ENCODE results near the gene TENM4. TPM values are rescaled to one million over a fixed set of nuclear protein-coding genes. Genes with fewer than 3 reads are reported as not detected.
"Not testable (repeated sequence)": the region's sequence is repeated elsewhere in the genome, so short reads cannot be mapped to it uniquely, and the experiment has no call there.

The TENM4 gene
- total and polyA plus RNA-seq, 4 experiments from 2014 or later, result 0.25 to 0.28 TPM; not detected in 2

- ChIA-PET CTCF (ENCODE audit: partially characterized antibody) (interaction anchor here (1.3 kb wide), 1 partner anchor 9 kb away, joined by 5 read pairs; no protein-coding TSS in a partner anchor), POLR2A (ENCODE audit: partially characterized antibody) (no interaction called here)
- Histone ChIP-seq H3K4me3 (ENCODE audit: low read length in 2 of 2) (no peak overlapping the region), H3K27me3 (ENCODE audit: insufficient read depth, low read length) (no peaks in the 10 kb centered on the region), H3K36me3 (ENCODE audit: insufficient read depth, low read length) (no peaks in the 10 kb centered on the region), H3K27ac (ENCODE audit: low read depth, low read length) (no peak overlapping the region), H3K4me1 (ENCODE audit: insufficient read depth, low read length) (no peaks in the 10 kb centered on the region), H3K9me3 (ENCODE audit: control insufficient read depth in 1 of 2, low read length in 2 of 2) (no peaks in the 10 kb centered on the region)
- Mint-ChIP-seq H3K4me1 (no peaks in the 10 kb centered on the region), H3K36me3 (no peaks in the 10 kb centered on the region), H3K4me3 (no peak overlapping the region), H3K9me3 (peaks cover 0 to 10% (median 8%) of the 10 kb centered on the region in 8 donors), H3K27me3 (peaks cover 5 to 10% of the 10 kb centered on the region in 2 donors), H3K27ac (no peak overlapping the region)
- intact Hi-C loops (cut with micrococcal nuclease), result no loop called here
- no peak for DNase-seq
Observed at GRCh38 chr11:78638704-78639380, 802.0 kb downstream of the TENM4 start.

- H3K9me3 ChIP-seq (ENCODE audit: control insufficient read depth in 1 of 2, low read length in 2 of 2); H3K4me3 Mint-ChIP-seq; POLR2A ChIA-PET (ENCODE audit: partially characterized antibody); H3K27ac ChIP-seq (ENCODE audit: low read depth, low read length); H3K27me3 Mint-ChIP-seq; H3K4me1 Mint-ChIP-seq; H3K36me3 Mint-ChIP-seq; H3K27me3 ChIP-seq (ENCODE audit: insufficient read depth, low read length); CTCF ChIA-PET (ENCODE audit: partially characterized antibody); H3K27ac Mint-ChIP-seq; H3K4me1 ChIP-seq (ENCODE audit: insufficient read depth, low read length); intact Hi-C loops (cut with micrococcal nuclease); H3K36me3 ChIP-seq (ENCODE audit: insufficient read depth, low read length); DNase-seq; H3K4me3 ChIP-seq (ENCODE audit: low read length in 2 of 2): not testable (repeated sequence)
- H3K9me3 Mint-ChIP-seq, result peaks cover 0 to 17% (median 9%) of the 10 kb centered on the region in 8 donors
Observed at GRCh38 chr11:78637527-78637926, 803.3 kb downstream of the TENM4 start.

- DNase-seq, result no peak
- H3K9me3 ChIP-seq (ENCODE audit: control insufficient read depth in 1 of 2, low read length in 2 of 2), result no peaks in the 10 kb centered on the region
- intact Hi-C loops (cut with micrococcal nuclease), result no loop called here
- H3K9me3 Mint-ChIP-seq, result peaks cover 0 to 18% (median 10%) of the 10 kb centered on the region in 8 donors
- H3K27ac ChIP-seq (ENCODE audit: low read depth, low read length), result no peak overlapping the region
- H3K36me3 ChIP-seq (ENCODE audit: insufficient read depth, low read length), result no peaks in the 10 kb centered on the region
- H3K36me3 Mint-ChIP-seq, result no peaks in the 10 kb centered on the region
- no peak overlapping the region for H3K27ac Mint-ChIP-seq
- H3K4me3 Mint-ChIP-seq, result no peak overlapping the region
- H3K27me3 ChIP-seq (ENCODE audit: insufficient read depth, low read length), result no peaks in the 10 kb centered on the region
- H3K27me3 Mint-ChIP-seq, result peaks cover 6 to 10% of the 10 kb centered on the region in 2 donors
- CTCF ChIA-PET (ENCODE audit: partially characterized antibody), result interaction anchor here (1.0 to 2.8 kb wide), 3 partner anchors 8 to 14 kb away, joined by 3 to 17 read pairs (median 3); no protein-coding TSS in a partner anchor
- H3K4me1 ChIP-seq (ENCODE audit: insufficient read depth, low read length), result no peaks in the 10 kb centered on the region
- no peak overlapping the region for H3K4me3 ChIP-seq (ENCODE audit: low read length in 2 of 2)
- POLR2A ChIA-PET (ENCODE audit: partially characterized antibody), result no interaction called here
- H3K4me1 Mint-ChIP-seq, result no peaks in the 10 kb centered on the region
Observed at GRCh38 chr11:78635814-78636506, 804.9 kb downstream of the TENM4 start.

GRCh38 chr11:78633516-78634310, 807.1 kb downstream of the TENM4 start:
- no peak for DNase-seq
- Mint-ChIP-seq H3K4me3 (peak overlapping the region in 1 of 8 donors; percentile 55), H3K27me3 (peaks cover 7 to 12% of the 10 kb centered on the region in 2 donors), H3K27ac (no peak overlapping the region), H3K9me3 (peaks cover 2 to 40% (median 29%) of the 10 kb centered on the region in 8 donors), H3K36me3 (peaks cover 0 to 8% of the 10 kb centered on the region in 2 donors), H3K4me1 (no peaks in the 10 kb centered on the region)
- H3K4me3 ChIP-seq (ENCODE audit: low read length in 2 of 2), result no peak overlapping the region
- H3K9me3 ChIP-seq (ENCODE audit: control insufficient read depth in 1 of 2, low read length in 2 of 2), result no peaks in the 10 kb centered on the region
- H3K27ac ChIP-seq (ENCODE audit: low read depth, low read length), result no peak overlapping the region
- H3K27me3 ChIP-seq (ENCODE audit: insufficient read depth, low read length), result no peaks in the 10 kb centered on the region
- no peaks in the 10 kb centered on the region for H3K36me3 ChIP-seq (ENCODE audit: insufficient read depth, low read length)
- CTCF ChIA-PET (ENCODE audit: partially characterized antibody), result interaction anchor here (1.8 to 2.8 kb wide), 2 partner anchors 12 to 13 kb away, joined by 8 to 17 read pairs; no protein-coding TSS in a partner anchor
- no peaks in the 10 kb centered on the region for H3K4me1 ChIP-seq (ENCODE audit: insufficient read depth, low read length)
- POLR2A ChIA-PET (ENCODE audit: partially characterized antibody), result no interaction called here
- intact Hi-C loops (cut with micrococcal nuclease), result no loop called here

GRCh38 chr11:78630561-78631303, 810.1 kb downstream of the TENM4 start:
- peaks cover 3 to 10% of the 10 kb centered on the region in 2 donors for H3K27me3 Mint-ChIP-seq
- Histone ChIP-seq H3K4me3 (ENCODE audit: low read length in 2 of 2) (no peak overlapping the region), H3K36me3 (ENCODE audit: insufficient read depth, low read length) (no peaks in the 10 kb centered on the region), H3K27ac (ENCODE audit: low read depth, low read length) (no peak overlapping the region), H3K4me1 (ENCODE audit: insufficient read depth, low read length) (no peaks in the 10 kb centered on the region), H3K27me3 (ENCODE audit: insufficient read depth, low read length) (no peaks in the 10 kb centered on the region), H3K9me3 (ENCODE audit: control insufficient read depth in 1 of 2, low read length in 2 of 2) (no peaks in the 10 kb centered on the region)
- H3K4me1 Mint-ChIP-seq, result no peaks in the 10 kb centered on the region
- no peak overlapping the region for H3K27ac Mint-ChIP-seq
- H3K36me3 Mint-ChIP-seq, result peaks cover 0 to 8% of the 10 kb centered on the region in 2 donors
- peaks cover 2 to 48% (median 37%) of the 10 kb centered on the region in 8 donors for H3K9me3 Mint-ChIP-seq
- DNase-seq, result no peak
- ChIA-PET CTCF (ENCODE audit: partially characterized antibody) (interaction anchor here (1.4 kb wide), 1 partner anchor 15 kb away, joined by 4 read pairs; no protein-coding TSS in a partner anchor), POLR2A (ENCODE audit: partially characterized antibody) (no interaction called here)
- no peak overlapping the region for H3K4me3 Mint-ChIP-seq
- intact Hi-C loops (cut with micrococcal nuclease), result no loop called here

- Mint-ChIP-seq H3K27ac (no peak overlapping the region), H3K36me3 (peaks cover 0 to 8% of the 10 kb centered on the region in 2 donors), H3K4me1 (no peaks in the 10 kb centered on the region), H3K27me3 (peaks cover 3 to 9% of the 10 kb centered on the region in 2 donors), H3K9me3 (peaks cover 2 to 47% (median 37%) of the 10 kb centered on the region in 8 donors), H3K4me3 (no peak overlapping the region)
- Histone ChIP-seq H3K27ac (ENCODE audit: low read depth, low read length) (no peak overlapping the region), H3K36me3 (ENCODE audit: insufficient read depth, low read length) (no peaks in the 10 kb centered on the region), H3K27me3 (ENCODE audit: insufficient read depth, low read length) (no peaks in the 10 kb centered on the region), H3K4me1 (ENCODE audit: insufficient read depth, low read length) (no peaks in the 10 kb centered on the region), H3K9me3 (ENCODE audit: control insufficient read depth in 1 of 2, low read length in 2 of 2) (no peaks in the 10 kb centered on the region), H3K4me3 (ENCODE audit: low read length in 2 of 2) (no peak overlapping the region)
- CTCF ChIA-PET (ENCODE audit: partially characterized antibody), result interaction anchor here (1.4 kb wide), 1 partner anchor 16 kb away, joined by 4 read pairs; no protein-coding TSS in a partner anchor
- DNase-seq, result no peak
- intact Hi-C loops (cut with micrococcal nuclease), result no loop called here
- POLR2A ChIA-PET (ENCODE audit: partially characterized antibody), result no interaction called here
Observed at GRCh38 chr11:78630155-78630554, 810.7 kb downstream of the TENM4 start.

Measured in CD4-positive, alpha-beta memory T cell (primary cell).